ENCODE results near the gene RRAS2. TPM values are rescaled to one million over a fixed set of nuclear protein-coding genes. Genes with fewer than 3 reads are reported as not detected.
"Not testable (repeated sequence)": the region's sequence is repeated elsewhere in the genome, so short reads cannot be mapped to it uniquely, and the experiment has no call there.

Gene RRAS2
- total RNA-seq, 1 donor from 2014 or later, result 142 TPM

DNA sequence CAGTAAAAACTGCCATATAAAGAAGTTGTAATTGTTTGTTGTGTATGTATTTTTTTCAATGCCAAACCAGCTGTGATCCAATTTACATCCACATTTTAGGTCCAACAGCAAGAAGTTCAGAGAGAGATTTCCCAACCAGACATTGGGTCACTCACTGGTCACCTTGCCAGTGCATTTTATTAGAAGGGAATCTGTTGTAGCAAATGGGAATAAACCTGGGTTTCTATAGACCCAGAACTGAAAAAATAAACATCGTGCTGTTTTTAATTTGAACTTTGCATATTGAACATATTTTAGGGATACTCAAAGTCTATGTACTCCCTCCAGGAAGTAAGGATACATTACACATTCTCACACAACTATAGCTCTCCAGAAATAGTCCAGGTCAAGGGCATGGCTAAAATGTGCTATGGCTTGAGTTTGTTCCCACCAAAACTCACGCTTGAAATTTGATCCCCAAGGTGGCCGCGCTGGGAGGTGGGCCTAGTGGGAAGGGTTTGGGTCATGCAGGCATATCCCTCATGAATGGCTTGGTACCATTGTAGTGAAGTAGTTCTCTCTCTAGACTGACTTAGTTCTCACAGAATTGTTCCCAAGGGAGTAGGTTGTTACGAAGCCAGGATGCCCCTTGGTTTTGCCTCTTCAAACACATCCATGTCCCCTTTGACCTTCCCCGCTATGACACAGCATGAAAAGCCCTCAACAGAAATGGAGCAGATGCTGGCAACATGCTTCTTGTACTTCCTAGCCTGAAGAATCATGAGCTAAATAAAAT, 90.9 kb downstream of the RRAS2 start:
- intact Hi-C loops (cut with DNase I), result no loop called here
- DNase-seq (ENCODE audit: low spot score), result no peak

DNA sequence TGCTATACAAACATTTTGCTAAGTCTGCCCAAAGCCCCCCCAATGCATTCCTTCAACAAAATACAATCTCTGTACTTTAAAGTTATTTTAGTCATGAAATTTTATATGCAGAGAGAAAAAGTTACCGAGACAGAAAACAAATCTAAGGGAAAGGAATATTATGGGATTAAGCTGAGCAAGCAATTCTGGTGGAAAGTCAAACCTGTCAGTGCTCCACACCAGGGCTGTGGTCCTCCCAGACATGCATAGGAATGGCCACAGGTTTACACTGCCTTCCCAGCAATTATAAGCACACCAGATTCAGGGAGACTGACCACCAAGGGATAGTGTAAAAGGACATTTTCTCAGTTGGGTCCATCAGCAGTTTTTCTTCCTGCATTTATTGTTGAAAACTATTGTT, 92.4 kb downstream of the RRAS2 start:
- intact Hi-C loops (cut with DNase I), result no loop called here
- DNase-seq (ENCODE audit: low spot score), result no peak

DNA sequence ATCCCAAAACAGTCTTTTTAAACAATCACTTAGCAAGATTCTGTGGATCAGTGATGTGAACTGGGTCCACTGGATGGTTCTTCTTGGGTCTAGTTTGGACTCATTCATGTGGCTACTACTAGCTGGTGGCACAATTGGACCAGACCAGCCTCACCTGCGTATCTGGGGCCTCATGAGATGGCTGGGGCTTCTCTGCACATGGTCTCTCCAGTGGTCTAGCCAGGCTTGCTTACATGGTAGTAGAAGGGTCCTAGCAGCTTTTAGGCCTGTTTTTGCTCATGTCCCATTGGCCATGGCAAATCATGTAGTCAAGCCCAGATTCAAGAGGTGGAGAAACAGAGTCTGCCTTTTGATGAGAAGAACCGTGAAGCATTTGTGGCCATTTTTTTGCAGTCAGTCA, 94.0 kb downstream of the RRAS2 start:
- no peak for DNase-seq (ENCODE audit: low spot score)
- intact Hi-C loops (cut with DNase I), result no loop called here

DNA sequence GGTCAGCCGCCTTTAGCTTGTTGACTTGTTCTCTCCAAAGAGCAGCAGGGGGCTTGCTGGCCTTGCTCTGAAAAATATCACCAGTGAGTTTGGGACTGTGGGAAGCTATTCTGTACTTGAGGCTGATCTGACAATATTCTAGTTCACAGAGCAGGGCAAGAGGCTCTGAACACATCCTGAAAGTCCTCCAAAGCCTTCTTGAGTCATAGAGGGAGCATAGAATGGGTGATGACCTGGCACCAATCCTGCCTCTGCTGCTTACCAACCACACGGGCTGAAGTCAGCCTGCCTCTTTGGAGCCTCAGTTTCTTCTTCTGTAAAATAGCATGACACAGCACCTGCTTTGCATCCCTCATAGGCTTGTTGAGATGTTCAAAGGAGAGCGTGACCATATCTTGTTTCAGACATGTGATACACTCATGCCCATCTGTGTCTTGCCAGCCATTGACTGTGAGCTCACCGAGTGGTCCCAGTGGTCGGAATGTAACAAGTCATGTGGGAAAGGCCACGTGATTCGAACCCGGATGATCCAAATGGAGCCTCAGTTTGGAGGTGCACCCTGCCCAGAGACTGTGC, 96.6 kb downstream of the RRAS2 start:
- intact Hi-C loops (cut with DNase I), result no loop called here
- no peak for DNase-seq (ENCODE audit: low spot score)

DNA sequence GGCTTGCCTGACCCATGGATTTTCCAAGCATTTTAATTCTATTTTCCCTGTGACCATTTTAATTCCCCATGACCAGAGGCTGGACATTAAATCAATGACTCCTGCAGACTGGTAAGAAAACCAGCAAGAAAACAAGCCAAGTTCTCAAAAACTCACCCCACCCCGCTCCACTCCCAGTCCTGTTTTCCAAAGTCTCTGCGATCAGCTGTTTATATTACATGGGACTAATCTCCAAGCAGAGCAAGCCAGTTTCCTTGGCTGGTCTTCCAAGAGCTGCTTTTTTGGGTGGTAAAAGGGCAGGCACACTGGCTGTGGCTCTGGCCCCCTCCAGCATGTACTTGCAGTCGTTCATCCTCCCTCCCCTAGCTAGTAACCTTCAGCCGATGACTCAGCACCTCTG, 97.9 kb downstream of the RRAS2 start:
- DNase-seq (ENCODE audit: low spot score), result no peak
- intact Hi-C loops (cut with DNase I), result no loop called here

DNA sequence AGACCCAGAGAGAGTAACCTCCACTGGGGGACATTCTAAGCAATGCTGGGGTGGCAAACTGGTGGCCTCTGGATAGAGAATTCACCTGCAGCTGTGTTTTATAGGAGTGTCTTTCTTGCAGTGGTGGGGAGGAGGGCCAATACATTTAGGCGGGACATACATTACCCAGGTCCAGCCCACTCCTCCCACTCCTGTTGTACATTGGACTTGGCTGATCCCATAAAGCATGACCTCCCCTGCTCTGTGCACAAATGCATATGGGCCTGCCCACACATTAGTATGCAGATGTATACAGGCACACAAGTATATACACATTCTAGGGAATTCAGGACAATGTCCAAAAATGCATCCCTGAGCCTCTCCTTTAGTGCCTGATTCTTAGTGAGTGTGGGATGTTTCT, 99.1 kb downstream of the RRAS2 start:
- intact Hi-C loops (cut with DNase I), result no loop called here
- no peak for DNase-seq (ENCODE audit: low spot score)

DNA sequence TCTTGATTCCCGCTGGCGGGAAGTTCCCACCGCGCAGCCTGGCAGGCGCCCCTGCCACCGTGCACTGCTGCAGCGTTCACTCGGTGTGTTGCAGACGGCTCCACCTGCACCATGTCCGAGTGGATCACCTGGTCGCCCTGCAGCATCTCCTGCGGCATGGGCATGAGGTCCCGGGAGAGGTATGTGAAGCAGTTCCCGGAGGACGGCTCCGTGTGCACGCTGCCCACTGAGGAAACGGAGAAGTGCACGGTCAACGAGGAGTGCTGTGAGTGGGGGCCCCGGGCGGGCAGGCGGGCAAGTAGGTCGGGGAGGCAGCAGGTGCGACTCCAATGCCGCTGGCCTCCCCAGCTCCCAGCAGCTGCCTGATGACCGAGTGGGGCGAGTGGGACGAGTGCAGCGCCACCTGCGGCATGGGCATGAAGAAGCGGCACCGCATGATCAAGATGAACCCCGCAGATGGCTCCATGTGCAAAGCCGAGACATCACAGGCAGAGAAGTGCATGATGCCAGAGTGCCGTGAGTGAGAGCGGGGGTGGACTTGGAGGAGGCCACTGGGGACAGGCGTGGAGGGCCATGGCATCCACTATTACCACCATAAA, 99.7 kb downstream of the RRAS2 start:
- intact Hi-C loops (cut with DNase I), result no loop called here
- DNase-seq (ENCODE audit: low spot score), result no peak

DNA sequence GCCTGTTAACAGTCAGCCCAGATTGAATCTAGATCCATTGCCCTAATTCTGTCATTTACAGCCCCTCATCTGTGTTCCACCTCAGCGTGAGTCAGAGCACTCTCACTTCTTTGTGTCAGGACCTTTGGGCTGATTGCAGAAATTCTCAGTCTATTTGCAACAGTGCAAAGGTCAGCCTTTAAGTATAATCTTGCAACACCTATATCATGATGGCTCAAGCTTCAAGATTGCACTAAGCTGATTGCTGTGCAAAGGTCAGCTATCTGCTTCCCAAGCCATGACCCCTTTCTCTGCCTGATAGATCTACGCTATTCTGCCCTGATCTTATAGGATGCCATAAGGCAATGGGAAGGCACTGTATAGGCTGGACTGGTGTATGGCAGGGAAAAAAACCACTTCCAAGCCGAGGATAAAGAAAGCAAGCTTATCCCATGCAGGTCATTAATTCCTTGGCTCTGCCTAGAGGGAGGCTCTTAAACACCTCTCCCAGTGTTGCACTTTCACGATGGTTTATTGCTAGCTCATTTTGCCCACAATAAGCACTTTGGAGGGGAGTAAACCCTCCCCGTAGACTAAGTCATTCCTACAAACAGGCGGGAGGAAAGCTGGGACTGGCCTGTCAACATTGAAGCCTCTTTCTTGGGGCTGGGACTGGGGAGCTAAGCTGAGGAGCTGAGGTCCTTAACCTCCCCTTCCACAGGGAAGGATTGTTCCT, 100.6 kb downstream of the RRAS2 start:
- intact Hi-C loops (cut with DNase I), result no loop called here

DNA sequence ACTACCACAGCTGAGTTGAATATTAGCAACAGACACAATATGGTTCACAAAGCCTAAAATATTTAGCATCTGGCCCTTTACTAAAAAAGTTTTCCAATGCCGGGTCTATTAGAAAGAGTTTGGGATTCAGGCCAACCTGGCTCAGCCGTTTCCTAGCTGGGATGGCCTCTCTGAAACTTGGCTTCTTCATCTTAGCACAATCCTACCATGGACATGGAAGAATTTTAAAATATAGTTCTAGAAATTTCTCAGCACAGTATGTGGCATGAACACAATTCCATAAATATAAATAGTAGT, 103.8 kb downstream of the RRAS2 start:
- intact Hi-C loops (cut with DNase I), result no loop called here

More for the DNA sequence above, 100.6 kb downstream of the RRAS2 start:
- DNase-seq (ENCODE audit: low spot score), result no peak

DNA sequence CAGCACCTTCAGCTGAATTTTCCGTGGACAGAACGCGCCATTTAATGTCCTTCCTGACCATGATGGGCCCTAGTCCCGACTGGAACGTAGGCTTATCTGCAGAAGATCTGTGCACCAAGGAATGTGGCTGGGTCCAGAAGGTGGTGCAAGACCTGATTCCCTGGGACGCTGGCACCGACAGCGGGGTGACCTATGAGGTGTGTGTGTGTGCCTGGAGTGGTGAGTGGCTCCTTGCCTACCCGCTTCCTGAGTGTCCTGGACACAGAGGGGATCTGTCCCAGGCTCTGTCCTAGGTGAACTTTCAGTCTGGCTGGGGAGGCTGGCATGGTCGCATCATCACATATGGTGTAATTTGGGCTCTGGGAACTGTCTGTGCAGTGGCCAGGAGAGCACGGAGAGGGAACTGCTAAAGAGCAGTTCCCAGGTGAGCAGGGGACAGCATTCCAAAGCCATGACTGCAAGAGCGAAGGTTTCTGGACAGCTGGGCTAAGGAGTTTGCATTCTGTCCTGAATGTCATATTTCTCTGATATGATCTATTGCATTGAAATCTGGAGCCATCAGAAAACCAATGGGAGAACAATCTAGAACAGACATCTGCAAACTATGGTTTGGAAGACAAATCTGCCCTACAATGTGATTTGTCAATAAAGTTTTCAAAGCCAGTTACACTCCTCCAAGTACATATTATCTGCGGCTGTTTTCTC, 104.3 kb downstream of the RRAS2 start:
- DNase-seq (ENCODE audit: low spot score), result no peak
- intact Hi-C loops (cut with DNase I), result no loop called here

More for the DNA sequence above, 103.8 kb downstream of the RRAS2 start:
- DNase-seq (ENCODE audit: low spot score), result no peak

DNA sequence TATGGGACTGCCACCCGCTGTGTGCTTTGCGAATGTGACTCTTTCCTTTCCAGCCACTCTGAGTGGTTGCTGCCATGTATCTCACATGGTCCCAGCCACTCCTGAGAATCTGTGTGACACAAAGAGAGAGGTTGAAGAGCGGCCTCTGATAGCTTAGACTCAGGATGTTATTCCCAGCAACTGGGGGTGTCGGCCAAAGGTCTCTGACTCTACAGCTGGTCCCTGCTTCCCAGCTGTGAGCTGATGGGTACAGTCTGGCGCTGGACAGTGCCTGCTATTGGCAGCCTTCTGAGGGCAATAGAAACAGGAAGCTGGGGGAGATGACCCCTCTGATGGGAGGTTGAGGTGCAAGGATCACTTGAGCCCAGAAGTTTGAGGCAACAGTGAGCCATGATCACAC, 105.1 kb downstream of the RRAS2 start:
- intact Hi-C loops (cut with DNase I), result no loop called here
- no peak for DNase-seq (ENCODE audit: low spot score)

DNA sequence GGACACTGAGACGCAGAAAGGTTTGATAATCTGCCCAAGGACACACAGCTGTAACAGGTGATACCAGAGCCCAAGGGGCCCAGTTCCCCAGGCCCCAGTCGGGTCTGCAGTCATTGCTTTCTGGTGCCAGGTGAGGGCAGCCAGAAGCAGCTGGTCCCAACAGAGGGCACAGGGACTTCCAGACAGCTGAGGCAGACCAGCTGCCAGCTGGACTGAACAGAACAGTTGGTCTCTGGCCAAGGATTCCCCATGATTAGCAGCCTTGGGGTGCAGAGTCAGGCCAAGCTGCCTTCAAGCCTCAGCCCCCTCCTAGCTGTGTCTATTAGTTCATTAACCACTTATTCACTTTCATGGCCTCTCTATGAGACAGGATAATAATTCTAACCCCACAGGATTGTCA, 105.6 kb downstream of the RRAS2 start:
- DNase-seq (ENCODE audit: low spot score), result no peak
- intact Hi-C loops (cut with DNase I), result no loop called here

DNA sequence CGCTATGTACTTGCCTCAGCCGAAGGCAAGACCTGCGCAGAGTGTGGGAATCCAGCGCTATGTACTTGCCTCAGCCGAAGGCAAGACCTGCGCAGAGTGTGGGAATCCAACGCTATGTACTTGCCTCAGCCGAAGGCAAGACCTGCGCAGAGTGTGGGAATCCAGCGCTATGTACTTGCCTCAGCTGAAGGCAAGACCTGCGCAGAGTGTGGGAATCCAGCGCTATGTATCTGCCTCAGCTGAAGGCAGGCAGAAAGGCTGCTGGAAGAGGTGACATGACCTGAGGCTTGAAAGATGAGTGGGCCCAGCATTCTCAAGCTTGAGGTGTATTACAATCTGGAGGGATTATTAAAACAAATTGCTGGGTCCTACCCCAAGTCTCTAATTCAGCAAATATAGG, 106.5 kb downstream of the RRAS2 start:
- DNase-seq (ENCODE audit: low spot score); intact Hi-C loops (cut with DNase I): not testable (repeated sequence)

DNA sequence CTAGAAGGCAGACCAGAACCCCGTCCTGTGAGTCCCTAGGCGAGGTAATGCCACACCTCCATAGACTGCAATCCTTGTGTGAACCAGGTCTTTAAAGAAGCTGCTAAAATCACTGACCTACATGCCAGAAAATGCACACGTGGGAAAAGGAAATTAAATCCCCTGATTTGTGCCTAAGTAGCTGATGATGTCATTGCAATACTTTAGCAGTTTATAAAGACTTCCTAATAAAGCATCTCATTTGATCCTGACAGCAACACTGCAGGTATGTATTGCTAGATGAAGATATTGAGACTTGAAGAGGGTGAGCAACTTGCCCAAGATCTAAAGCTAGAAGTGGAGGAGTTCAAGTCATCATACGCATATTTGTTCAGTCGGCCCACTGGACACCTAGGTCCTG, 107.2 kb downstream of the RRAS2 start:
- intact Hi-C loops (cut with DNase I), result no loop called here
- no peak for DNase-seq (ENCODE audit: low spot score)

DNA sequence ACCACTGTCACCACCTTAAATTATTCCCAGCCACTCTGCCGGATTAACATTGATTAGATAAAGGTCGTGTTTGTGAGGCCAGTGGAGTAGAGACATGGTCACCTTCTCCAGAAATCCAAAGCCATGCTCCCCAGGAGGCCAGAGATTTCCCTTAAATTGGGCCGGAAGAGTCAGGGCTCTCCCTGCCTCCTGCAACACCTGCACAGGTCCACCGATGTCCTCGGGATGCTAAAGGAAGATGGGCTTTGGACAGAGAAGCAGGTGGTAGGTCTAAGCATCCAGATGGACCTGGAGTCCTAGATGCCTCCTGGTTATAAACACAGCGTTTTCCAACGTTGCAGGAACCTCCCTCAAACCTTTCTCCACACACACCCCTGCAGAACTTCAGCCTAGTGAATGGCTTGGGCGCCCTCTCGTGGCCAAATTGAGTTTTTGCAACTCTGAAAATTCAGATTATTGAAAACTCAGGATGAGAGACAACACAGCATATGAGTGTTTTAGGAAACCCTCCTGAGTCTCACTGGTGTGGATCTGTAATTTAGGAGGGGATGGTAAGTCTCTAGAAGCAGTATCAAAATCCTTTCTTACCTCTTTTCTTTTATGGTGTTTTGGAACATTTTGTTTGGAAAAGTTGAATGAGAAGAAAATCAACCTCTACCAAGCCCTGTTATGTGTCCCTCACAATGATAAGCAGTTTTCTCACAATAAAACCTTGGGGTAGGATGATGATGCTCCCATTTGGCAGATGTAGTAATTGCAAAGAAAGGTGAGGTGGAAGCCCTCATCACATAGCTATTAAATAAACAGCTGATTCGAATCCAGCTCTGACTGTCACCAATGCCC, 109.6 kb downstream of the RRAS2 start:
- no peak for DNase-seq (ENCODE audit: low spot score)
- intact Hi-C loops (cut with DNase I), result loop anchor here (1.0 to 5.0 kb wide), 3 partner anchors 102 to 477 kb away; no protein-coding TSS in a partner anchor

DNA sequence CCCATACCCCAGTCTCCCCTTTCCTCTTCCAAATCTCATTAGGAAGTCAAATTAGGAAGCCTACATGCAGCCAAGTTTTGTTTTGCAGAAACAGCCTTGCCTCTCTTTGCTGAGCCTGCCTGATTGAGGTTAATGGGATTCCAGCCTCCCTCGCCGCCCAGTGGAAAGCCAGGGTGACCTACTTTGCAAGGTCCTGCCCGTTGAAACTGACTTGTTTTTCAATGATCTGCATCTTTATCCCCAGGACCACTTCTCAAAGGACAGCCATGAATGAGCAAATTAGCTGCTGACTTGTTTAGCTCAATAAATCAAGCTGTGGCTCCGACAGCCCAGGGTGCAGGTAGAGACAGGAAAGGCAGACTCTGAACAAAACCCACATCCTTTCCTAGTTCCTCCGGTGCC, 110.4 kb downstream of the RRAS2 start:
- DNase-seq (ENCODE audit: low spot score), result no peak
- intact Hi-C loops (cut with DNase I), result loop anchor here (2.0 to 5.0 kb wide), 2 partner anchors 101 to 476 kb away; no protein-coding TSS in a partner anchor

DNA sequence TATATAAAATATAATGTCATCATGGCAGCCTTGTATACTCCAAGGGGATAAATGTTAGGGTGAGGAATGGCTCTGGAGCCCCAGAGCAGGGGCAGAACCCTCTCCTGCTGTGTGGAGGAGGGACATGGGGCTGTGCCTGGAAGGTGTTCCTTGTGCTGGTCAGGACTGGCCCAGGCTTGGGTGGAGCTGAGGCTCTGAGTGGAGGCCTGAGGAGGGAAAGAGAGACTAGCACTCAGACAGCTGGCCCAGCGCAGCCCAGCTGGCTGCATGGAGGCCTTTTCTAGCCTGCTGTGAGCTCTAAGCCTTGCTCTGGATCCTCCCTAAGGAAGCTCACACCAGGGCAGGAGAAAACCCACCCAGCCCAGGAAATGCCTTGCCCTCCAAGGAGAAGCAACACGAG, 113.5 kb downstream of the RRAS2 start:
- DNase-seq (ENCODE audit: low spot score), result no peak
- intact Hi-C loops (cut with DNase I), result loop anchor here (5.0 kb wide), 1 partner anchor 98 kb away; no protein-coding TSS in a partner anchor

DNA sequence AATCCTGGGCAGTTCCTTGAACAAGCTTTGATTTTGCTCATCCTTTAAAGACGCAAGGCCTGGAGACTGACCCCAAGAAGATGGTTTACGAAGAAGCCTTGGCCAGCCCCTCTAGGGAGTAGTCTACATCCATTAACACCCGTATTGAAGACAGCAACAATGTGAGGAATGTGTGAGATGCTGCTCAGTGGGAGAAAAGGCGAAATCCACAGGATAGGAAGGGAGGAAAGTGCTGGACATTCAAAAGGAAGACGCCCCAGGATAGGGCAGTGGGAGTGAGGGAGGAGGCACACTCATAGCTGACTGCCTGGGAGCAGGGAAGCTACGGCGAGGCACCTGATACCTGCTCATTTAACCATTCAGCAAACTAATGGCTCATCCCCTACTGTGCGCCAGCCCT, 114.1 kb downstream of the RRAS2 start:
- intact Hi-C loops (cut with DNase I), result loop anchor here (5.0 kb wide), 1 partner anchor 98 kb away; no protein-coding TSS in a partner anchor

DNA sequence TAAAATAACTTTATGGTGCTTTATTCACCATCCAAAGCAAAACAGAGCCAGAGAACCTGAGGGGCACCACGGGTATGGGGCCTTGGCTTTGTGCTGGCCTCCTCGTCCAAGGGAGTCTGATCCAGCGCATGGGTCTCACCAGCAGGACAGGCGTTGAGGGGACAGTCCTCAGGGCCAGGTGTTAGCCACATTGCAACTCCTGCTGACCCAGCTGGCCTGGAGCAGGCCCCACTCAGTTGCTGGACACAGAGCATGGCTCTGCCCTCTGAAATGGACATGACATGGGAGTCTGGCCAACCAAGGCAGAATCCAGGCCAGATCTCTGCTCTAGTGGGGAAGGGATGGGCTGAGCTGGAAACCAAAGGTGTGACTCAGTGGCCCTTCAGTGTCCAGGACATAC, 116.2 kb downstream of the RRAS2 start:
- intact Hi-C loops (cut with DNase I), result no loop called here
- DNase-seq (ENCODE audit: low spot score), result no peak

More for the DNA sequence above, 114.1 kb downstream of the RRAS2 start:
- DNase-seq (ENCODE audit: low spot score), result no peak

Data from cardiac septum (tissue), 1 donor.